Measurements from ENCODE around the gene NSUN3.

The NSUN3 gene

DNA sequence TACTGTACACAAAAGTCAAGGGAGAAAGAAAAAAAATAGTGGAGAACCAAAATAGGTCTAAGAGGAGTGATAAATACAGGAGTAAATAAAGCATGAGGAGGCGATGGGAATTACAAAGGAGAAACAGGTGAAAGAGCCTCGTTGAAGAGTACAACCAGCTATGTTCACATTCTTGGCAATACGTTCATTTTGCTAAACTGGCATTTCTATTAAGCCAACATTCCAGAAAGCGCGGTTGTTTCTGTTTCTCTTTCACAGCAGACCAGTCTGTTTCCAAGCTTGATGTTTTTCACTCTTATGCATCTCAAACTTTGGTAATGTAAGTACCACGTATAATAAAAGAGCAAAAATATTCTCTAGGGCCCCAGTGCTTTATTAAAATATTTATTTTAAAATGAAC, 74.5 kb downstream of the NSUN3 start:
- no peak overlapping the region for H3K4me3 ChIP-seq (replicated peaks; ENCODE audit: insufficient read depth, low read length)
- H3K27ac ChIP-seq (replicated peaks) = no peak overlapping the region
- H3K27me3 ChIP-seq (ENCODE audit: insufficient read depth, poor library complexity, severe bottlenecking) = no peaks in the 10 kb centered on the region
- no peak for DNase-seq (ENCODE audit: low read depth in 1 of 2, low spot score in 1 of 2)
- TF ChIP-seq CTCF (IDR thresholded peaks at IDR 0.05; ENCODE audit: insufficient read depth, low read length) (no peak), GABPA (IDR thresholded peaks at IDR 0.05; ENCODE audit: low read depth) (no peak), POLR2AphosphoS5 (IDR thresholded peaks at IDR 0.05; ENCODE audit: low read depth) (no peak), SPI1 (IDR thresholded peaks at IDR 0.05; ENCODE audit: borderline replicate concordance, low read depth) (no peak)
- TF ChIP-seq, protein P1, sequence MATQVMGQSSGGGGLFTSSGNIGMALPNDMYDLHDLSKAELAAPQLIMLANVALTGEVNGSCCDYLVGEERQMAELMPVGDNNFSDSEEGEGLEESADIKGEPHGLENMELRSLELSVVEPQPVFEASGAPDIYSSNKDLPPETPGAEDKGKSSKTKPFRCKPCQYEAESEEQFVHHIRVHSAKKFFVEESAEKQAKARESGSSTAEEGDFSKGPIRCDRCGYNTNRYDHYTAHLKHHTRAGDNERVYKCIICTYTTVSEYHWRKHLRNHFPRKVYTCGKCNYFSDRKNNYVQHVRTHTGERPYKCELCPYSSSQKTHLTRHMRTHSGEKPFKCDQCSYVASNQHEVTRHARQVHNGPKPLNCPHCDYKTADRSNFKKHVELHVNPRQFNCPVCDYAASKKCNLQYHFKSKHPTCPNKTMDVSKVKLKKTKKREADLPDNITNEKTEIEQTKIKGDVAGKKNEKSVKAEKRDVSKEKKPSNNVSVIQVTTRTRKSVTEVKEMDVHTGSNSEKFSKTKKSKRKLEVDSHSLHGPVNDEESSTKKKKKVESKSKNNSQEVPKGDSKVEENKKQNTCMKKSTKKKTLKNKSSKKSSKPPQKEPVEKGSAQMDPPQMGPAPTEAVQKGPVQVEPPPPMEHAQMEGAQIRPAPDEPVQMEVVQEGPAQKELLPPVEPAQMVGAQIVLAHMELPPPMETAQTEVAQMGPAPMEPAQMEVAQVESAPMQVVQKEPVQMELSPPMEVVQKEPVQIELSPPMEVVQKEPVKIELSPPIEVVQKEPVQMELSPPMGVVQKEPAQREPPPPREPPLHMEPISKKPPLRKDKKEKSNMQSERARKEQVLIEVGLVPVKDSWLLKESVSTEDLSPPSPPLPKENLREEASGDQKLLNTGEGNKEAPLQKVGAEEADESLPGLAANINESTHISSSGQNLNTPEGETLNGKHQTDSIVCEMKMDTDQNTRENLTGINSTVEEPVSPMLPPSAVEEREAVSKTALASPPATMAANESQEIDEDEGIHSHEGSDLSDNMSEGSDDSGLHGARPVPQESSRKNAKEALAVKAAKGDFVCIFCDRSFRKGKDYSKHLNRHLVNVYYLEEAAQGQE (IDR thresholded peaks at IDR 0.05; ENCODE audit: insufficient replicate concordance, low read depth) = no peak

DNA sequence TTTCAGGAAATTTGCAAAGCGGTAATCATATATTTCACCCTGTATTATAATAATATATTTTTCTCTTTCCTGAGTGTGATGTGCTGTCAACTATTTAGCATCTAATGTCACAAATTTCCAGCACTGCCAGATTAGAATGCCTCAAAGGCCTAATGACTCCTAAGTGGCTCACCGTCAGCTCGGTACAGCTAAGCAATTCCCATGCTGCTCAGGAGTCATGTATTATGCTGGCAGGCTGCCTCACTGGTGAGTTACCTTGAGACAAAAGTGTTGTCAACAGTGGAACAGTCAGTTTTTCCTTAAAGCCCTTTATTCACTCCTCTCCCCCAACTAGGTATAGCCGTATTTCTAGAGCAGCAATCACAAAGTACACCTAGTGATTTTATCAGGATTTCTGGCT, 83.6 kb downstream of the NSUN3 start:
- no peak for DNase-seq (ENCODE audit: low read depth in 1 of 2, low spot score in 1 of 2)
- Histone ChIP-seq H3K27ac (replicated peaks) (no peak overlapping the region), H3K4me3 (replicated peaks; ENCODE audit: insufficient read depth, low read length) (no peak overlapping the region), H3K27me3 (ENCODE audit: insufficient read depth, poor library complexity, severe bottlenecking) (no peaks in the 10 kb centered on the region)
- no peak for TF ChIP-seq SPI1 (IDR thresholded peaks at IDR 0.05; ENCODE audit: borderline replicate concordance, low read depth)
- TF ChIP-seq GABPA (IDR thresholded peaks at IDR 0.05; ENCODE audit: low read depth) = no peak
- TF ChIP-seq, protein P1 (IDR thresholded peaks at IDR 0.05; ENCODE audit: insufficient replicate concordance, low read depth) = no peak
- no peak for TF ChIP-seq CTCF (IDR thresholded peaks at IDR 0.05; ENCODE audit: insufficient read depth, low read length)
- no peak for TF ChIP-seq POLR2AphosphoS5 (IDR thresholded peaks at IDR 0.05; ENCODE audit: low read depth)

DNA sequence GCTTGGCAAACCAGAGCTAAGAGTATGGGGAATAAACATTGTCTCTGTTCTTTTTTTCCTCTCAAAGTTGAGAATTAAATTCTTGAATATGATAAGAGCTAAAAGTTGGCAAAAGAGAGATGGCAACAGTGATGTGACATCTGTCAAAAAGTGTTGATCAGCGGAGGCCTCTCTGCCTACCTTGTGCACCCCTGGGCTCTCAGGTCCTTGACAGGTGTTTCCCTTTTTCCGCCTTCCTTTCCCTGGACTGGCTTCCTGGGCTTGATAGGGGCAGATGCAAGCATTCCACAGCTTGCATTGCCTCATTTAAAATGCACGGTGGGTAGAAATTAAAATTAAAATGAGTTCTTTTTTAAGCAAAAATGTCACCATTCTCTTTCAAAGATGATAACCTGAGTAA, 84.2 kb downstream of the NSUN3 start:
- H3K27ac ChIP-seq (replicated peaks) = no peak overlapping the region
- H3K4me3 ChIP-seq (replicated peaks; ENCODE audit: insufficient read depth, low read length) = no peak overlapping the region
- DNase-seq (ENCODE audit: low read depth in 1 of 2, low spot score in 1 of 2) = no peak
- no peaks in the 10 kb centered on the region for H3K27me3 ChIP-seq (ENCODE audit: insufficient read depth, poor library complexity, severe bottlenecking)
- TF ChIP-seq, protein P1 (IDR thresholded peaks at IDR 0.05; ENCODE audit: insufficient replicate concordance, low read depth) = no peak
- TF ChIP-seq CTCF (IDR thresholded peaks at IDR 0.05; ENCODE audit: insufficient read depth, low read length) (no peak), SPI1 (IDR thresholded peaks at IDR 0.05; ENCODE audit: borderline replicate concordance, low read depth) (no peak), POLR2AphosphoS5 (IDR thresholded peaks at IDR 0.05; ENCODE audit: low read depth) (no peak), GABPA (IDR thresholded peaks at IDR 0.05; ENCODE audit: low read depth) (no peak)
